ENCODE results near the gene TECTB. TPM values are rescaled to one million over a fixed set of nuclear protein-coding genes. Genes with fewer than 3 reads are reported as not detected.

The TECTB gene
- total RNA-seq, 1 donor from 2014 or later: 0.10 TPM

DNA sequence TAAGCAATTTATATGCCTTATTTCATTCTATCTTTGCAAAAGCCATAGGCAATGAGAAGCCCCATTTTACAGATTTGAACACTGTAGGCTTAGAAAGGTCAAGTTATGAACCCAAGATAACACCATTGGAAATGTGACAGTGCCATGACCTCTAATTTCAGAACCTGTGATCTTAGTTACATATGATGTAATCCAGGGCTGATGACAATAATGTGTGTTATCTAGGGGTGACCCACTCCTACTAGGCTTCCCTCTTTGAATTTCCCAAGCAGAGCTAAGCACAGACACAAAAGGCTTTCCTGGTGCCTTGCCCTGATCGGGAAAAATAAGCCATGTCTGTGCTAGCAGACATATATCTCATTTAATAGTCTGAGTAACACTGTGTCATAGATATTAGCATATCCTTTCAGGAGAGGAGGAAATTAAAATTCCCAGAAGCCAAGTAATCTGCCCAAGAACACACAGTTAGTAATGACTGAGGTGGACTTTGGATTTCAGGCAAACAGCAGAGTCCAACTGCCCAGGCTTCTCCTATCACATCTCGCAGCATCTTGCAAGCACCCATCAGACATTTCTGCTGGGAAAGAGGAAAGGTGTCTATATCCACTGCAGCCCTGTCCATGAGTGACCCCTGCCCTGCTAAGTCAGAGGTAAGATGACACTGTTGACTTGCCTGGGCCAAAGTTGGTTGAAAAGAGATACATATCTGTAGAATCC, 2.8 kb upstream of the TECTB start:
- Mint-ChIP-seq H3K4me3 (no peak overlapping the region), H3K4me1 (ENCODE audit: unreplicated experiment) (peaks cover 10% of the 10 kb centered on the region), H3K27ac (no peak overlapping the region), H3K27me3 (peaks cover 11% of the 10 kb centered on the region), H3K36me3 (no peaks in the 10 kb centered on the region), H3K9me3 (no peaks in the 10 kb centered on the region)
- DNase-seq (ENCODE audit: extremely low spot score, unreplicated experiment): no peak
- TF ChIP-seq, protein P1, sequence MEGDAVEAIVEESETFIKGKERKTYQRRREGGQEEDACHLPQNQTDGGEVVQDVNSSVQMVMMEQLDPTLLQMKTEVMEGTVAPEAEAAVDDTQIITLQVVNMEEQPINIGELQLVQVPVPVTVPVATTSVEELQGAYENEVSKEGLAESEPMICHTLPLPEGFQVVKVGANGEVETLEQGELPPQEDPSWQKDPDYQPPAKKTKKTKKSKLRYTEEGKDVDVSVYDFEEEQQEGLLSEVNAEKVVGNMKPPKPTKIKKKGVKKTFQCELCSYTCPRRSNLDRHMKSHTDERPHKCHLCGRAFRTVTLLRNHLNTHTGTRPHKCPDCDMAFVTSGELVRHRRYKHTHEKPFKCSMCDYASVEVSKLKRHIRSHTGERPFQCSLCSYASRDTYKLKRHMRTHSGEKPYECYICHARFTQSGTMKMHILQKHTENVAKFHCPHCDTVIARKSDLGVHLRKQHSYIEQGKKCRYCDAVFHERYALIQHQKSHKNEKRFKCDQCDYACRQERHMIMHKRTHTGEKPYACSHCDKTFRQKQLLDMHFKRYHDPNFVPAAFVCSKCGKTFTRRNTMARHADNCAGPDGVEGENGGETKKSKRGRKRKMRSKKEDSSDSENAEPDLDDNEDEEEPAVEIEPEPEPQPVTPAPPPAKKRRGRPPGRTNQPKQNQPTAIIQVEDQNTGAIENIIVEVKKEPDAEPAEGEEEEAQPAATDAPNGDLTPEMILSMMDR (conservative IDR thresholded peaks at IDR 0.05): no peak

DNA sequence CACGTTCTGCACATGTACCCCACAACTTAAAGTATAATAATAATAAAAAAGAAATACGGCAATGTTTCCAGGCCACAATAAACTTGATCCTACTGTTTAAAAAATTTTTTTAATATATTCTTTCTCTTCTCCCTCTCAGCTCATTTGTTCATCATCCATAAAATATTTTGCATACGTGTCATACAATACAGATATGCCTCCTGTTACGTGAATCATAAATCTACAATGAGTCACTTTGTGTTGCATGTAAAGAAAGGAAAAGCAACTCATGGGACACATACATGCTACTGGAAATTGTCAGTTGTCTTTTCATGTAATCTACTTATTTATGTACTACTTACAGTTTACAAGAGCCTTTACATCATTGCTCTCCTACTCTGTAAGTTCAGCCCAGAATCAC, 1.1 kb upstream of the TECTB start:
- Mint-ChIP-seq H3K27ac (no peak overlapping the region), H3K27me3 (peaks cover 11% of the 10 kb centered on the region), H3K4me1 (ENCODE audit: unreplicated experiment) (peaks cover 10% of the 10 kb centered on the region), H3K36me3 (no peaks in the 10 kb centered on the region), H3K4me3 (no peak overlapping the region), H3K9me3 (no peaks in the 10 kb centered on the region)
- no peak for DNase-seq (ENCODE audit: extremely low spot score, unreplicated experiment)
- TF ChIP-seq, protein P1 (conservative IDR thresholded peaks at IDR 0.05): no peak

DNA sequence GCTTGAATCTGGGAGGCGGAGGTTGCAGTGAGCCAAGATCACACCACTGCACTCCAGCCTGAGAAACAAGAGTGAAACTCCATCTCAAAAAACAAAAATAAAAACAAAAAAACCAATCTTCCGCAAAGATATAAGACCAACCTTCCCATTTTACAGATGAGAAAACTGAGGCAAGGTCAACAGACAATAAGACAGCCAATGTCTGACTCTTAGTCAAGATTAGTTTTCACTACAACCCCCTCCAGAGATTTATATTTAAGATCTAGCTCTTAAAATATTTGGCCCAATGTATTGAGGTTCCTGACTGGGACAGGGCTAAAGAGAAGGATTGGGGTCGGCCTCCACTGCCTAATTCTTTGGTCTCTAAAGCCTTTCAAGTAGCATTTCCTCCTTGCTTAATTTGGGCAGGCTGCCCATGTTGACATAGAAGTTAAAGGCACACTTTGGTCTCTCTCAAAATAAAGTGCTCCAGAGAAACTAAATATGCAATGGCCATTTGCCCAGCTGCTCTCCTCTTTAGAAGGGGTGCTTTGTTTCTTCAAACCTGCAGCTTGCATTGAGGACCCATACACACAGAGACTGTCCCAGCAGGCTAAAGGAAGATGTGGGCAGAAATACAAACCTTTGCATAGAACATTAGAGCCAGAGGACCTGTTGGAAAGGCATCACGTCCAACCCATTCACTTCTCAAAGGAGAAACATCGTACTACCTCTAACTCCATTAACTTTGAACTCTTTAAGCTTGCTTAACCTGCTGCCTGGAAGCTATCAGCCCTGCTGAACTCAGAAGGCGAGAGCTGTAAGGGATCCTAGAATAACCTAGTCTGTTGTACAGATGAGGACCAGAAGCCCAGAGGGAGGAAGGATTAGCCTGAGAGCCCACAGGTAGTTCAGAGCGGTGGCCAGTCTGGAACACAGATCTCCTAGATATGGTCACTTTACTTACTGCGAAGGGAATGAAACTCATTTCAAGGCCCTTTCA, 3.9 kb downstream of the TECTB start:
- Mint-ChIP-seq H3K9me3 (no peaks in the 10 kb centered on the region), H3K4me1 (ENCODE audit: unreplicated experiment) (peaks cover 6% of the 10 kb centered on the region), H3K27me3 (peaks cover 11% of the 10 kb centered on the region), H3K36me3 (no peaks in the 10 kb centered on the region), H3K27ac (no peak overlapping the region), H3K4me3 (no peak overlapping the region)
- no peak for DNase-seq (ENCODE audit: extremely low spot score, unreplicated experiment)
- TF ChIP-seq, protein P1 (conservative IDR thresholded peaks at IDR 0.05): no peak

DNA sequence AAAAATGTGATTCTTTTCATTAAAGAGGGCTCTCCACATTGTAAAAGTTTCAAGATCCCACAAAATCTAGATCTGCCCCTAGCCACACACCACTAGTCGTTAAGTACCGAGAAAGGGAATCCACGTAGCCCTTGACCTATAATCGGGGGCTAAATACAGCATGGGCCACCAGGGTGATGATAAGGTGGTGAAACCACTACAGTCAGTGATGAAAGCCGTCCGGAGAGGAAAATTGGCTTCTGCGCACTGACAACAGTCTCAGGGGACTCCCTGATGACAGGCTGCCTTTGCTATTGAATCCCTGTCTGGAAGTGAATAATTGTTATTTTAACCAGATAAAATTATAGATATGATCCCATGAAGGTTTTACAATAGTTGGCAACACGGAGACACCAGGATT, 4.6 kb downstream of the TECTB start:
- Mint-ChIP-seq H3K9me3 (no peaks in the 10 kb centered on the region), H3K36me3 (no peaks in the 10 kb centered on the region), H3K27me3 (peaks cover 11% of the 10 kb centered on the region), H3K4me3 (no peak overlapping the region), H3K4me1 (ENCODE audit: unreplicated experiment) (peaks cover 6% of the 10 kb centered on the region), H3K27ac (no peak overlapping the region)
- no peak for DNase-seq (ENCODE audit: extremely low spot score, unreplicated experiment)
- TF ChIP-seq, protein P1 (conservative IDR thresholded peaks at IDR 0.05): no peak

DNA sequence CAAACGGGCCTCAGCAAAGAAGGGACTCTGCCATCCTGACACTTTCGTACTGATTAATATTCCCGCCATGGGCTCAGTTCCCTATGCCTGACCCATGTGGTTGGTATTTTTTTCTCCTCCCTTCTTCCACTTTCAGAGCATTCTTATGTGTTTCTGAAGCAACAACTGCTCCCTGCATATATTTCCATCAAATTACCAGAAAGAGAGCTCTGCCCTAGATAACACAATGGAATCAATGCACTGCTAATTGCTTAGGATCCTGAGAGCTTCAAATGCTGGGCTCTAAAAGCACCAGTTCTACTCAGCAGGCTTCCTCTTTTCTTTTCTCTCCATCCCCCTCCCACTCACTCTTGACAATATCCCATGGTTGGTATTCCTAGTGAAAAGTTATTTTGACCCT, 5.3 kb downstream of the TECTB start:
- peaks cover 7% of the 10 kb centered on the region for H3K27me3 Mint-ChIP-seq
- H3K4me3 Mint-ChIP-seq: no peak overlapping the region
- H3K27ac Mint-ChIP-seq: no peak overlapping the region
- peaks cover 1% of the 10 kb centered on the region for H3K4me1 Mint-ChIP-seq (ENCODE audit: unreplicated experiment)
- TF ChIP-seq, protein P1 (conservative IDR thresholded peaks at IDR 0.05): no peak
- no peaks in the 10 kb centered on the region for H3K9me3 Mint-ChIP-seq
- DNase-seq (ENCODE audit: extremely low spot score, unreplicated experiment): no peak
- no peaks in the 10 kb centered on the region for H3K36me3 Mint-ChIP-seq
